ENCODE measurements around the gene PHF12. TPM values are rescaled to one million over a fixed set of nuclear protein-coding genes. Genes with fewer than 3 reads are reported as not detected.
A peak's percentile ranks its signal among the peaks of the same experiment; 100 is the strongest.

PHF12 gene
- total and polyA plus RNA-seq, 2 of the 13 experiments (the other 11 are each of a cell fraction or from before 2014, with no cell fraction given): 9.8 to 17.1 TPM

- TF ChIP-seq ZNF609 (CRISPR knock-in tag; IDR thresholded peaks at IDR 0.05; ENCODE audit: borderline replicate concordance): no peak
- peak; percentile 74 for TF ChIP-seq RAD21 (CRISPR knock-in tag; IDR thresholded peaks at IDR 0.05)
- no peak for TF ChIP-seq ZSCAN29 (CRISPR knock-in tag; conservative IDR thresholded peaks at IDR 0.05)
- no peak for TF ChIP-seq ZNF879 (CRISPR knock-in tag; IDR thresholded peaks at IDR 0.05)
- no peak for TF ChIP-seq ZNF619 (CRISPR knock-in tag; IDR thresholded peaks at IDR 0.05)
- TF ChIP-seq, protein P1, sequence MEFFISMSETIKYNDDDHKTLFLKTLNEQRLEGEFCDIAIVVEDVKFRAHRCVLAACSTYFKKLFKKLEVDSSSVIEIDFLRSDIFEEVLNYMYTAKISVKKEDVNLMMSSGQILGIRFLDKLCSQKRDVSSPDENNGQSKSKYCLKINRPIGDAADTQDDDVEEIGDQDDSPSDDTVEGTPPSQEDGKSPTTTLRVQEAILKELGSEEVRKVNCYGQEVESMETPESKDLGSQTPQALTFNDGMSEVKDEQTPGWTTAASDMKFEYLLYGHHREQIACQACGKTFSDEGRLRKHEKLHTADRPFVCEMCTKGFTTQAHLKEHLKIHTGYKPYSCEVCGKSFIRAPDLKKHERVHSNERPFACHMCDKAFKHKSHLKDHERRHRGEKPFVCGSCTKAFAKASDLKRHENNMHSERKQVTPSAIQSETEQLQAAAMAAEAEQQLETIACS (CRISPR knock-in tag; IDR thresholded peaks at IDR 0.05): no peak
- no peak for TF ChIP-seq ZNF24 (IDR thresholded peaks at IDR 0.05)
- no peak for TF ChIP-seq HDAC6 (IDR thresholded peaks at IDR 0.05; ENCODE audit: low read depth, low read length)
- no peak for TF ChIP-seq SATB2 (CRISPR knock-in tag; IDR thresholded peaks at IDR 0.05)
- no peak for TF ChIP-seq ZNF337 (CRISPR knock-in tag; IDR thresholded peaks at IDR 0.05; ENCODE audit: borderline replicate concordance, low read depth)
- no peak for TF ChIP-seq KLF13 (CRISPR knock-in tag; IDR thresholded peaks at IDR 0.05)
- TF ChIP-seq STAG1 (CRISPR knock-in tag; IDR thresholded peaks at IDR 0.05): peak; percentile 92
- no peak for TF ChIP-seq ISL2 (CRISPR knock-in tag; IDR thresholded peaks at IDR 0.05)
- TF ChIP-seq ZNF614 (CRISPR knock-in tag; IDR thresholded peaks at IDR 0.05; ENCODE audit: borderline replicate concordance): 0 out of 2 replicates have a peak, but pooled peaks have one; percentile 30
- TF ChIP-seq MZF1 (CRISPR knock-in tag; IDR thresholded peaks at IDR 0.05; ENCODE audit: borderline replicate concordance): no peak
- TF ChIP-seq ZFP41 (CRISPR knock-in tag; IDR thresholded peaks at IDR 0.05; ENCODE audit: borderline replicate concordance): no peak
- TF ChIP-seq SMC3 (IDR thresholded peaks at IDR 0.05; ENCODE audit: low read length): peak; percentile 68
- no peak for TF ChIP-seq ZFP1 (CRISPR knock-in tag; IDR thresholded peaks at IDR 0.05)
- TF ChIP-seq ZNF10 (CRISPR knock-in tag; IDR thresholded peaks at IDR 0.05; ENCODE audit: borderline replicate concordance, low read depth): no peak
- TF ChIP-seq MIER3 (CRISPR knock-in tag; IDR thresholded peaks at IDR 0.05; ENCODE audit: borderline replicate concordance): no peak
- TF ChIP-seq, protein P2, sequence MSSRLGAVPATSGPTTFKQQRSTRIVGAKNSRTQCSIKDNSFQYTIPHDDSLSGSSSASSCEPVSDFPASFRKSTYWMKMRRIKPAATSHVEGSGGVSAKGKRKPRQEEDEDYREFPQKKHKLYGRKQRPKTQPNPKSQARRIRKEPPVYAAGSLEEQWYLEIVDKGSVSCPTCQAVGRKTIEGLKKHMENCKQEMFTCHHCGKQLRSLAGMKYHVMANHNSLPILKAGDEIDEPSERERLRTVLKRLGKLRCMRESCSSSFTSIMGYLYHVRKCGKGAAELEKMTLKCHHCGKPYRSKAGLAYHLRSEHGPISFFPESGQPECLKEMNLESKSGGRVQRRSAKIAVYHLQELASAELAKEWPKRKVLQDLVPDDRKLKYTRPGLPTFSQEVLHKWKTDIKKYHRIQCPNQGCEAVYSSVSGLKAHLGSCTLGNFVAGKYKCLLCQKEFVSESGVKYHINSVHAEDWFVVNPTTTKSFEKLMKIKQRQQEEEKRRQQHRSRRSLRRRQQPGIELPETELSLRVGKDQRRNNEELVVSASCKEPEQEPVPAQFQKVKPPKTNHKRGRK (CRISPR knock-in tag; IDR thresholded peaks at IDR 0.05): no peak
- no peak for TF ChIP-seq ZNF691 (CRISPR knock-in tag; IDR thresholded peaks at IDR 0.05; ENCODE audit: borderline replicate concordance, low read depth)
- TF ChIP-seq ZBTB7B (CRISPR knock-in tag; IDR thresholded peaks at IDR 0.05): no peak
- no peak for TF ChIP-seq FOSL1 (CRISPR knock-in tag; IDR thresholded peaks at IDR 0.05; ENCODE audit: borderline replicate concordance)
- TF ChIP-seq ZFX (CRISPR knock-in tag; IDR thresholded peaks at IDR 0.05; ENCODE audit: low read depth): peak; percentile 27; the same call in 1 of the 2 replicates
These were observed 72.3 kb downstream of the PHF12 start (continued) for GRCh38 chr17:28878981-28879380.
